OCI-LY7 (cell line): ENCODE data around the gene NAA20.

Experiments used
- CTCF ChIP-seq: fragments of 200-600 bp; sonication (generic); conservative IDR thresholded peaks from 2 replicates; pipeline ENCODE4 v1.5.1; 2014; ENCODE audit warnings: mild to moderate bottlenecking, antibody characterized with exemption, low read length, moderate library complexity, mixed read lengths
- EZH2phosphoT487 ChIP-seq: fragments of 200-600 bp; sonication (generic); IDR thresholded peaks from 2 replicates; pipeline ENCODE4 v1.6.1; 2018; ENCODE audit warnings: low read depth, borderline replicate concordance, mild to moderate bottlenecking, mixed run types, antibody characterized with exemption, low read length, moderate library complexity, mixed read lengths

- TF ChIP-seq CTCF (peak; percentile 94), EZH2phosphoT487 (no peak)
Observed at GRCh38 chr20:19995220-19995863, 21.8 kb upstream of the NAA20 start.
